DMS79 (cell line): ENCODE results near the gene RNU7-1.

Experiments
- DNase-seq: peaks from one replicate; lab custom pipeline; 2025; lab: John Stamatoyannopoulos, UW

The RNU7-1 gene

GRCh38 chr12:6937481-6938352 is 5.9 kb upstream of the RNU7-1 start:
- DNase-seq = peak; percentile 86

DNA sequence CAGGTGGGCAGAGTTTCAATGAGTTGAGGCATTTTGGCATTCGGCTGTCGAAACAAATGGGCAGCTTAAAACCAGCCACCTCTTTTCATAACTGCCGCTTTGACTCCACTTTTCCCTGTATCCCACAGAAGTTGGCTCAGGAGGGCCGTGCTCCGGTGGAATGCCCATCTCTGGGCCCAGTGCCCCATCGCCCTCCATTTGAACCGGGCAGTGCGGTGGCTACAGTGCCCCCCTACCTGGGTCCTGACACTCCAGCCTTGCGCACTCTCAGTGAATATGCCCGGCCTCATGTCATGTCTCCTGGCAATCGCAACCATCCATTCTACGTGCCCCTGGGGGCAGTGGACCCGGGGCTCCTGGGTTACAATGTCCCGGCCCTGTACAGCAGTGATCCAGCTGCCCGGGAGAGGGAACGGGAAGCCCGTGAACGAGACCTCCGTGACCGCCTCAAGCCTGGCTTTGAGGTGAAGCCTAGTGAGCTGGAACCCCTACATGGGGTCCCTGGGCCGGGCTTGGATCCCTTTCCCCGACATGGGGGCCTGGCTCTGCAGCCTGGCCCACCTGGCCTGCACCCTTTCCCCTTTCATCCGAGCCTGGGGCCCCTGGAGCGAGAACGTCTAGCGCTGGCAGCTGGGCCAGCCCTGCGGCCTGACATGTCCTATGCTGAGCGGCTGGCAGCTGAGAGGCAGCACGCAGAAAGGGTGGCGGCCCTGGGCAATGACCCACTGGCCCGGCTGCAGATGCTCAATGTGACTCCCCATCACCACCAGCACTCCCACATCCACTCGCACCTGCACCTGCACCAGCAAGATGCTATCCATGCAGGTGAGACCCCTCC is 5.0 kb upstream of the RNU7-1 start:
- DNase-seq = no peak

DNA sequence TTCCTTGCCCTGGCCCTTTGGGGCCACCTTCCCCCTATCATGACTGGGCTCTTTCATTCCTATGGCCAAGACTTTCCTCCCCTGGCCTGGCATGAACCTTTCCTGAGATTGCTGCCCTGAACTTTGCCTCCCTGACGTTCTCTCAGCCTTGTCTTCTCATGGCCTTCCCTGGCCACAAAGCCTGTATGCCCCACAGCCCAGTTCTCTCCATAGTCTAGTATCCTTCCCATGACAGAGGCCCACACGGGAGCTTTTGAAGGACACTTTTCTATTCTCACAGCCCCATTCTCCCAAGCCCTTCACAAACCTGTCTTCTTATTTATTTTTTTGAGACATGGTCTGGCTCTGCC is 4.5 kb upstream of the RNU7-1 start:
- no peak for DNase-seq

- no peak for DNase-seq
Observed at GRCh38 chr12:6941267-6941666, 2.3 kb upstream of the RNU7-1 start.

GRCh38 chr12:6941782-6942181 is 1.8 kb upstream of the RNU7-1 start:
- DNase-seq = no peak

DNA sequence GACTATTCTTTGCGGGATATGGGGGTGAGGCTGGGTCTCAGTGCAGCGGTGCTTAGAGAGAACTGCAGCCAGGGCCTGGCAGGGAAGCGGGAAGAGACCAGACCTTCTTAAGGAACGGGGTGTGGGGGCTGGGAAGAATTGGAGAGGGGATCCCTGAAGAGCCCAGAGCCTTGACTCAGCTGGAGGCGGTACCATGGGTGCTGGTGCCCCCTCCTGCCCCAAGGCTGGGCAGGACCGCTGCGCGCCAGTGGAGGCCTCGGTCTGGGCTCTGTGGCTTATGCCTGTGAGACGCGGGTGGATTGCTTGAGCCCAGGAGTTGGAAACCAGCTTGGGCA is 1.3 kb upstream of the RNU7-1 start:
- DNase-seq = no peak

DNA sequence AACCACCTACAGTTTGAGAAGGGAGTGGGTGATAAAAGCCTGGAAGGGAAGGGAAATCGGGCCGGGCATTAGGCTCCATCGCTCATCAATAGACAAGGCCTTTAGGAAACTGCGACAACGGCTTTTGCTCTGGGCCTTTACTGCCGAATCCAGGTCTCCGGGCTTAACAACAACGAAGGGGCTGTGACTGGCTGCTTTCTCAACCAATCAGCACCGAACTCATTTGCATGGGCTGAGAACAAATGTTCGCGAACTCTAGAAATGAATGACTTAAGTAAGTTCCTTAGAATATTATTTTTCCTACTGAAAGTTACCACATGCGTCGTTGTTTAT is 261 bp upstream of the RNU7-1 start:
- peak; percentile 85 for DNase-seq

DNA sequence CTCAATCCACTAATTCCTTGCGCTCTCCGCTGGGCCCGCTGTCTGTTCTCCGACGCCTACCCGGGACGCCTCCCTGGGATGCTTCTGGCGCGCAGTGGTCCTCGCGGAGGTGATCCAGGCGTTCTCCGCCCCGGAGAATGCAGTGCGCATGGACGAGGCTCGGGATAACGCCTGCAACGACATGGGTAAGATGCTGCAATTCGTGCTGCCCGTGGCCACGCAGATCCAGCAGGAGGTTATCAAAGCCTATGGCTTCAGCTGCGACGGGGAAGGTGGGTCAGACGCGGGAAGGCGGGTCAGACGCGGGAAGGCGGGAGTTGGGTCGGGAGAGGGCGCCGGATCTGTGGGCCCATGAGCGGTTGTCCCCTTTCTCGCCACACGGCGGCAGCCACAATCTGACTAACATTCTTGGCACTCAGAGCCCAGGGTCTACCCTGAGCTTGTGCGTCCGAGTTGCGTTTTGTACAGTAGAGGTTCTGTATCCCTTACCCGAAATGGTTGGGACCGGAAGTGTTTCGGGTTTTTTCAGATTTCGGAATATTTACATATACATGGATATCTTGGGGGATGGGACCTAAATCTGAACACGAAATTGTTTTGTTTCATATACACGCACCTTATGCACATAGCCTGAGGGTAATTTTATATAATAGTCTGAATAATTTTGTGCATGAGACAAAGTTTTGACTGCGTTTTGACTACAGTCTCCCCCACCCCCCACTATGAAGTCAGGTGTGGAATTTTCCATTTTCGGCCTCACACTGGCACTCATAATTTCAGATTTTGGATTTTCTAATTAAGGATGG is 968 bp downstream of the RNU7-1 start:
- DNase-seq = peak; percentile 97

GRCh38 chr12:6945613-6946012 is 2.0 kb downstream of the RNU7-1 start:
- DNase-seq = no peak

- peak; percentile 95 for DNase-seq
Observed at GRCh38 chr12:6946033-6946919, 2.7 kb downstream of the RNU7-1 start.

GRCh38 chr12:6946920-6947374 is 3.3 kb downstream of the RNU7-1 start:
- DNase-seq = no peak

- no peak for DNase-seq
Observed at GRCh38 chr12:6947615-6948014, 4.0 kb downstream of the RNU7-1 start.

- no peak for DNase-seq
Observed at GRCh38 chr12:6948873-6949594, 5.4 kb downstream of the RNU7-1 start.

GRCh38 chr12:6950401-6950801 is 6.8 kb downstream of the RNU7-1 start:
- no peak for DNase-seq

DNA sequence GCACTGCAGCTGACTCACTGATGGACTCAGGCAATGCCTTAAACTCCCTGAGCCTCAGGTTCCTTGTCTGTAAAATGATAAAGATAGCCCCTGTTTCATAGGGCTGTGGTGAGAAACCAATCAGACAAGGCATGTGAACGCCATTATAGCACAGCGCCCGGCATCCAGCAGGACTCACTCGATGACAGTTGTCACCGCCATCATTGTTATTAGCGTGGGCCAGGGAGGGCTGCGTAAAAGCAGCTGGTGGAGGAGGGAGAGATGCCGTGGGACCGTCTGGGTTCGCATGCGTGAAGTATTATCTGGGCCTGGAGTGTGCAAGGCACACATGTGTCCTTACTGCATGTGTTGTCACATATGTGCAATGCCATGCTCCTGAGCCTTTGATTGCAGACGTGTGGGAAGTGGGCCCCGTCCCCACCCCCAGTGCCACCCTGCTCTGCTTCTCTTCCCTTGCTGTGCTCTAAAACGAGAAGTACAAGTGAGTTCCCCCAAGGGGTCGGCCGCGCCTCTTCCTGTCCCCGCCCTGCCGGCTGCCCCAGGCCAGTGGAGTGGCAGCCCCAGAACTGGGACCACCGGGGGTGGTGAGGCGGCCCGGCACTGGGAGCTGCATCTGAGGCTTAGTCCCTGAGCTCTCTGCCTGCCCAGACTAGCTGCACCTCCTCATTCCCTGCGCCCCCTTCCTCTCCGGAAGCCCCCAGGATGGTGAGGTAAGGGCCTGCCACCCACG is 7.4 kb downstream of the RNU7-1 start, which contains the start of gene PTPN6:
Gene PTPN6 (plus strand): TSS at position 546 of the 730 bp plus-strand sequence. CDS start 157 bp downstream, at position 703.
- DNase-seq = no peak

GRCh38 chr12:6951551-6952120 is 8.0 kb downstream of the RNU7-1 start:
- DNase-seq = no peak

GRCh38 chr12:6952121-6952862 is 8.7 kb downstream of the RNU7-1 start:
- DNase-seq = no peak

DNA sequence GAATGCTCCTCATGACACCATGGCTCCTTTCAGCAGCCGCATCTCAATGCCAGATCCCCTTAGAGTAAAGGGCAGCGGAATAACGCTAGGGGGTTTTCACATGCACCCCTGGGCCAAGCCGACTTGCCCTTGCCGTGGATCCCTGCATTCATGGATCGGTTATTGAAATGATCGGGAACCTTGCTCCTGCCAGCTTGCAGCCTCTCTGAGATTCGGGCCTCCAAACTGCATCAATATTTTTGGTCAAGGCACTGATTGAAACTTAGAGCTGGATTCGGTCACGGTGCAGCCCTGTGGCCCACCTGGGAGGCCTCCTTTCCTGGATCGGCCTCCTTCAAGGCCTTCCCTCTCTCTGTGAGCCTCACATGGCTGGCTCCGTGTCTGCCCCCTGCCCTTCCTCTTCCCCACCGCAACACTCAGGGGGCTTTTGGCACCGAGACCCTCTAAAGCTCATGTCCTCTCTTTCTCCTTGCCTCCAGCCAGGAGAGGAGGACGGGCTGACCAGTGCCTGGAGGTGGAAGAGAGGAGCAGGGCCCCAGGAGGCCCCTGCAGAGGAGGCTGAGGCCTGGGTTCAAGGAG is 9.3 kb downstream of the RNU7-1 start:
- DNase-seq = no peak
